NCI-H2227 (cell line): ENCODE measurements around the gene SLC25A3.
"Not testable (repeated sequence)": the region's sequence is repeated elsewhere in the genome, so short reads cannot be mapped to it uniquely, and the experiment has no call there.

Experiments used
- DNase-seq: peaks from one replicate; lab custom pipeline; 2025; ENCODE audit not compliant: unreplicated experiment; lab: John Stamatoyannopoulos, UW

The SLC25A3 gene

DNA sequence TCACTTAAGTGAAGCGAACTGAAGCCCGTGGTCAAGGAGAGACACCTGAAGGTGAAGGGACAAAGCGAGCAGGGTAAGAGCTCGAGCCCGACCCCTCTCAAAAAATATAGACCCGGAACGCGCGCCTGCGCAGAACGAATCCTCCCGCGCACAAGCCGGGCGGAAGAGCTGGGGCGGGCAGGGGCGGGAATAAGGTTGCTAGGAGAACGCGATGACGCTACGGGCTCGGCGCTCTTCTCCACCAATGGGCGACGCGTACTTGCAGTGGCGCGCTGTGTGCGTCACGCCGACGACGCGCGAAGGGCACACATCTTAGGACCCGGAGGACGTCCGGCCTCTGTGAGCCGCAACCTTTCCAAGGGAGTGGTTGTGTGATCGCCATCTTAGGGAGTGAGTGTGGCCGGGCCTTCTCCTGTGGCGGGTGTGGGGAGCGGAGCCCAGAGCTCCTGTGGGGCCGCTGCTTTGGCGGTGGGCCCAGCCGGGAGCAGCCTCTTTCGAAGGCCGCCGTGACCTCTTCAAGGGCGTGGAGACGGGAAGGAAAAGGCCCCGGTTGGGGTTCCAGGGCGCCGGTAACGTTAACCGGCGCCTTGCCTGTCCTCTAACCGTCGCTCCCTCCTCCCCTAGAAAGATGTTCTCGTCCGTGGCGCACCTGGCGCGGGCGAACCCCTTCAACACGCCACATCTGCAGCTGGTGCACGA is at the start of gene SLC25A3:
Gene SLC25A3 (plus strand): TSS at position 336 of the 699 bp plus-strand sequence. CDS start 293 bp downstream, at position 629.
- DNase-seq: peak; percentile 99

DNA sequence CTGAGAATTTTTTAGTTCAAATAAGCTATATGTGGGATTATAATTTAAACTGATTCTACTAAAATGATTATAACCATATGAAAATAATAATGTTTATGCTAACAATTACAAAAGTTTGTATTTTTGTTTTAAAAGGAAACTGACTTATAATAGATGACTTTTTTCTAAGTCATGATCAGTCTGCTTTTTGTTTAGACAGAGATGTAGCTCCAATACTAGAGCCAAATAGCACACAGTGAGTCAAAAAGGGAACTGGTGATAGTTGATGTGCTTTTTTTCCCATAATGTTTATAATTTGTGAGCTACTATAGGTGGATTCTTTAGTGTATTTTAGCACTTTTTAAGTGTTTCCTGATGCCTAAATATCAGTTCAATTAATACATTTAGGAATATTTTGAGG is 49.8 kb upstream of the SLC25A3 start:
- no peak for DNase-seq

DNA sequence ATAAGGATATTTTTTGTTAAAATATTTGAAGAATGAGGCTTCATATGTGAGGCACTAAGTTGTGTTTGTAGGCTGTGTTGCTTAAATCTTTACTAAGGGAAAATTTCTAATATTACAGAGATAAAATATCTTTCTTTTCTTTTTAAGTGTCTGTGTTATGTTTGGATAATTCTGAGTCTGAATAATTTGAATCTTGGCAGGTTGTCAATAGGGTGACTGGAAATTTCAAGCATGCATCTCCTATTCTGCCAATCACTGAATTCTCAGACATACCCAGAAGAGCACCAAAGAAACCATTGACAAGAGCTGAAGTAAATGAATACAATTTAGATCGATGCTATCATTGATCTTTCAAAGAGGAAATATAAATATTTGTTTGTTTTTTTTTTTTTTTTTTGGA is 48.7 kb upstream of the SLC25A3 start:
- no peak for DNase-seq

DNA sequence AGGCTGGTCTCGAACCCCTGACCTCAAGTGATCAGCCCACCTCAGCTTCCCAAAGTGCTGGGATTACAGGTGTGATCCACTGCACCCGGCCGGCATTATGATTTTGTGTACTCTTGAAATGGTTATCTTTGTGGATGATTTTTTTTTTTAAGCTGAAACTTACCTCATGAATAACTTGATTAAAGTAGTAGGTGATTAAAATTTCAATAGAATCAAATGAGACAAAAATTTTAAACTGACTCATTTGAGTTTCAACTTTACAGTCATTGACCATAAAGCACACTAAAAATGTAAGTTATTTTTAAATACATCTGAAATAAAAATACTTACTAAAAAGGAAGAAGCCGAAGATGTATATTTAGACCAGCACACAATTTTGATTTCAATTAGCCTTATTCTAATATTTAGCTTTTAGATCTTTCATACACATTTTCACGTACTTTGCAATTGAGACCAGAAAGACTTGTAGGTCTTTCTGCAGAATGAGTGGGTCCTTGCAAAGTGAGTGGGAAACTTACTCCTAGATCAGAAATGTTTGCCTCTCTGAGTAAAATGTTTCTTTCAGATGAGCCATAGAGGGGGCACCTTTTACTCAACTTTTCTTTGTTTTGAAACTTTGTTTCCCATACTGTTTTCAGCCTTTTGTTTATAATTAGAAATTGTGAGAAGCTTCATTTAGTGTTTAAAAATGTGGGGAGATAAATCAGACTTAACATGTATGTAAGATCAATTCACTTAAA is 43.9 kb upstream of the SLC25A3 start:
- no peak for DNase-seq

DNA sequence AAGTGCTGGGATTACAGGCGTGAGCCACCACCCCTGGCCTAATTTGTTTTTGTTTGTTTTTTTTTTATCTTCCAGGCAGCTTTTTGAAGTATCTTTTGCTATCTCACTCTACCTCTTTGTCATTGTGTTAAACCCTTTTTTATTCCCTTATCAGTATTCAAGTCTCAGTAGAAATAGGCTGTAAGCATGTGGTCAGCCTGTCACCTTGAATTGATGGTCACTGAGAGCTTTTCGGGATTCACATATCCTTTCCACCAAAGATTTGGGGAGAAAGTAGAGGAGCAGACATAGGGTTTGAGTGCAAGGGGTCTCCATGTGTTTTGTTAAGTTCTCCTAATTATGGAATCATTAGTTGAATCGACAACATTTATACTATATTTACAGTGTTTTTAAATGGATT is 41.7 kb upstream of the SLC25A3 start:
- DNase-seq: no peak

DNA sequence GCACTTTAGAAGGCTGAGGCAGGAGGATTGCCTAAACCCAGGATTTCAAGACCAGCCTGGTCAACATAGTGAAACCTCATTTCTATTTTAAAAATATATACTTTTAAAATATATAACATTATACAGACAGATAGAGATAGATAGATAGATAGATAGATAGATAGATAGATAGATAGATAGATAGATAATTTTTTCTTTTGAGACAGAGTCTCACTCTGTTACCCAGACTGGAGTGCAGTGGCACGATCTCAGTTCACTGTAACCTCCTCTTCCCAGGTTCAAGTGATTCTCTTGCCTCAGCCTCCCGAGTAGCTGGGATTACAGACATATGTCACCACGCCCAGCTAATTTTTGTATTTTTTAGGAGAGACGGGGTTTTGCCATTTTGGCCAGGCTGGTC is 35.4 kb upstream of the SLC25A3 start:
- DNase-seq: not testable (repeated sequence)

DNA sequence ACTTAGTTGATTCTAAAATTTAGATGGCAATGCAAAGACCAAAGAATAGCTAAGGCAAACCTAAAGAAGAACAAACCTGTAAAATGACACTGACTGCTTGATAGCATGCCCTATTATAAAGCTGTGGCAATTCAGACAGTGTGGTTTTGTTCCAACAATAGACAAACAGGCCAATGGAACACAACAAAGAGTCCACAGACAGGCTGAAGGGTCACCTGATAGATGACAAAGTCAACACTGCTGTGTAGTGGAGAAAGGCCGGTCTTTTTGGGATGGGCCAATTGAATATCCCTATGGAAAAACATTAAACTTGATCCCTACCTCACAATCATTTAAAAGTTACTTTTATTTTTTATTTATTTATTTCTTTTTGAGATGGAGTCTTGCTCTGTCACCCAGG is 33.8 kb upstream of the SLC25A3 start:
- DNase-seq: no peak

DNA sequence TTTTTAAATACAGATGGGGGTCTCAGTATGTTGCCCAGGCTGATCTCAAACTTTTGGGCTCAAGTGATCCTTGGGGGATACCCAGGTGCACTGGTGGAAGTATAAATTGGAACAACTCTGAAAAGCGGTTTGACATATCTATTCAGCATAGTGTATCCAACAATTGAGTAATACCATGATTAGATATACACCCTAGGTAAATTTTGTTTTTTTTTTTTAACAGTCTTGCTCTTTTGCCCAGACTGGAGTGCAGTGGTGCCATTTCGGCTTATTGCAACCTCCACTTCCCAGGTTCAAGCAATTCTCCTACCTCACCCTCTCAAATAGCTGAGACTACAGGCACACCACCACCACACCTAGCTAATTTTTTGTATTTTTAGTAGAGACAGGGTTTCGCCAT is 31.6 kb upstream of the SLC25A3 start:
- DNase-seq: no peak

DNA sequence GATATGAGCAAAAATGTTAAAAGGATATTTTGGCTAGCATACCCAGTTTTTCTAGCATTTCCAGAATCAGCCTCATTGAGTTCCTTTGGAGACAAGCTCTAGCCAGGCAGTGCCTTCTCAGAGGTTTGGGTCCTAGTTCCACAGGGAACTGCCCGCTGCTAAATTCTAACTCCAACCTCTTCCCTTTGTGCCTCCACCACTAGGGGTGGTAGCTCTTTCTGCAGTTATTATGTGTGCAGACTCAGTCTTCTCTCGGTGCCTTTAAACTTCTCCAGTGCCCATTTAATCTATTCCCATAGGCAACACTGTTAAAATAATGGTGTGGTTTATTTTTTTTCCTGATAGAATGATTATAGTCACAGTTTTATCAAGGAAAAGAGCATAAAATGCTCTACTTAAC is 21.5 kb upstream of the SLC25A3 start:
- DNase-seq: no peak

DNA sequence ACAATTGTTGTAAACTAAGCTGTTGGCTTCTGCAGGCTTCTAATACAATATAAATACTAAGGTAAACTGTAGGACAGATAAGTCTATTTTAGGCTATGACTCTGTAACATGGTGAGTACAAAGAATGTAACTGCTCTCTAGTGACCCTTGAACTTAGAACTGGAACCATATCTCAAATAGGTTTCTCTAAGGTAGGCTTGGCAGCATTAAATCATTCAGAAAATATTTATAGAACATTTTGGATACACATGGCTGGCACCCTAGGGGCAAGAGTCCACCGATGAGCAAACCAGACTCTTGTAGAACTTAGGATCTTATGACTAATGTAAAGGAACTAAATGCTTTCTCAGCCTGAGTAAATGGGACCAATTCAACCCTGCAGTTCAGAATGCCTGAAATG is 19.4 kb upstream of the SLC25A3 start:
- no peak for DNase-seq

DNA sequence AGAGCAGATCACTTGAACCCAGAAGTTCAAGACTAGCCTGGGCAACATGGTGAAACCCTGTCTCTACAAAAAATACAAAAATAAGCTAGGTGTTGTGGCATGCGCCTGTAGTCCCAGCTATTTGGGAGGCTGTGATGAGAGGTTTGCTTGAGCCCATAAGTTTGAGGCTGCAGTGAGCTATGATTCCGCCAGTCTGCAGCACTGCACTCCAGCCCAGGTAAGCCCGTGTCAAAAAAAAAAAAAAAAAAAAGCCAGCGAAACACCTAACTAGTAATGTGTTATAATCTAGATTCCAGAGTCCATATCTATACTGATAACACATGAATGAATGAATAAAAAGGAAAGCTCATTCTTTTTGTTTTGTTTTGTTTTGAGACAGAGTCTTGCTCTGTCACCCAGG is 18.5 kb upstream of the SLC25A3 start:
- no peak for DNase-seq

DNA sequence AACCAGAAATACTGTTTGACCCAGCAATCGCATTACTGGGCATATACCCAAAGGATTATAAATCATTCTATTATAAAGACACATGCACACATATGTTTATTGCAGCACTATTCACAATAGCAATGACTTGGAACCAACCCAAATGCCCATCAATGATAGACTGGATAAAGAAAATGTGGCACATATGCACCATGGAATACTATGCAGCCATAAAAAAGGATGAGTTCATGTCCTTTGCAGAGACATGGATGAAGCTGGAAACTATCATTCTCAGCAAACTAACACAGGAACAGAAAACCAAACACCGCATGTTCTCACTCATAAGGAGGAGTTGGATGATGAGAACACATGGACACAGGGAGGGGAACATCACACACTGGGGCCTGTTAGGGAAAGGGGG is 16.7 kb upstream of the SLC25A3 start:
- DNase-seq: not testable (repeated sequence)

DNA sequence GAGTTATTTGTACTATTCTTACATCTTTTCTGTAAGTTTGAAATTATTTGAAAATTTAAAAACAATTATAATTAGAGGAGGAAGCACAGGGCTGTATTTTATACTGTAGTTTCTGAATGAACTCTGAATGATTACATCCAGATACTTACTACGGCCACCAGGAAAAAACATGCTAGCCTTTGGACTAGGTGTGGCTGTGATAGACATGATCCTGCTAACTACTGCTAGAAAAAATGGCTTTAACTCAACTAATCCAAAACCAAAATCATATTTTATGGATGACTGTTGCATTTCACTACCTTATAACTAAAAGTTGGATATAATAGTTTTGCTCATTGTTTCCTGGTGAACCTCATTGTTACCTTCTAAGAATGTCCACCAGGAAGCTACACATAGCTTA is 15.1 kb upstream of the SLC25A3 start:
- DNase-seq: no peak

DNA sequence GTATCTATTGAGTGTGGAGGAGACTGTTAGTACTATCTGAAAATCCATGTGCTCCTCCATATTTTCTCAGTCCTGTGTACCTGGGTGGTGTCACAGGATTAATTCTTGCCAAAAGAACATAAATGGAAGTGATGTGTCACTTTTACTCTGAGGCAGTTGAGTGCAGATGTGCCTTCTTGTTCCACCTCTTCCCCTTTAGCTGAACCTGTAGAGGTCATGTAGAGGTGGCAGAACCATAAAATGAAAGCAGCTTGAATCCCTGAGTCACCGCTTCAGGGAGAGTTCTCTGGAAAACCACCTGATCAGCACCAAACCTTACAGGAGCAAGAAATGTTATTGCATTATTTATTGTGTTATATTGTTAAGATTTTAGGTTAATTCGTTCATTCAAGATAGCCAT is 14.7 kb upstream of the SLC25A3 start:
- peak; percentile 20 for DNase-seq

DNA sequence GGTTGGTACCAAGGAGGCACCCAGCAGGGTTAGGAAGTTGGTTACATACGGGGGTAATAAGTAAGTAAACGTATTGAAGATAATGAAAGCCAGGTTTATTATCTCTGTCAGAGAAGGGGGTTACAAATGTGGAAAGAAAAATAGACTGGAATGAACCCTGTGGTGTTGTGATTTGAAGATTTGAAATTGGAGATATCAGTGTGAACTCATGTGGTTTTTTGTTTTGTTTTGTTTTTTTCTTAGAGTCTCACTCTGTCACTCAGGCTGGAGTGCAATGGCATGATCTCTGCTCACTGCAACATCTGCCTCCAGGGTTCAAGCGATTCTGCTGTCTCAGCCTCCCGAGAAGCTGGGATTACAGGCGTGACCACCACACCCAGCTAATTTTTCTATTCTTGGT is 14.1 kb upstream of the SLC25A3 start:
- DNase-seq: no peak

DNA sequence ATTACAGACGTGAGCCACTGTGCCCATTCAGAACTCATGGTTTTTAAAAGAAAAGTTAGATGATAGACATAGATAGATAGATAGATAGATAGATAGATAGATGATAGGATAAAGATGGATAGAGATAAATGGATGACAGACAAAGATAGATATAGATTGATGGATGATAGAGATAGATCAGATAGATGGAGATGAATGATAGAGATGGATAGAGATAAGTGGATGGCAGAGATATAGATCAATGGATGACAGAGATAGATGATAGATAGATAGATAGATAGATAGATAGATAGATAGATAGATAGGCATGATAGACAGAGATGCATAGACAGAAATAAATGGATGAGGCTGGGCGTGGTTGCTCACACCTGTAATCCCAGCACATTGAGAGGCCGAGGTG is 13.7 kb upstream of the SLC25A3 start:
- no peak for DNase-seq

DNA sequence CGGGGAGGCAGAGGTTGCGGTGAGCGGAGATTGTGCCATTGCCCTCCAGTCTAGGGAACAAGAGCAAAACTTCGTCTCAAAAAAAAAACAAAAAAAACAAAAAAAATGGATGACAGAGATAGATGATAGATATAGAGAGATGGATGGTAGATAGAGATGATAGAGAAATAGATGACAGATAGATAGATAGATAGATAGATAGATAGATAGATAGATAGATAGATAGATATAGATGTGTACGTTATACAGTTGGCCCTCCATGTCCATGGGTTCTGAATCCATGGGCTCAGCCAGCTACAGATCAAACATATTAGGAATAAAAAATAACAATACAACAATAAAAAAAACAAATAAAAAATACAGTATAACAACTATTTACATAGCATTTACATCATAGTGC is 12.8 kb upstream of the SLC25A3 start:
- no peak for DNase-seq

DNA sequence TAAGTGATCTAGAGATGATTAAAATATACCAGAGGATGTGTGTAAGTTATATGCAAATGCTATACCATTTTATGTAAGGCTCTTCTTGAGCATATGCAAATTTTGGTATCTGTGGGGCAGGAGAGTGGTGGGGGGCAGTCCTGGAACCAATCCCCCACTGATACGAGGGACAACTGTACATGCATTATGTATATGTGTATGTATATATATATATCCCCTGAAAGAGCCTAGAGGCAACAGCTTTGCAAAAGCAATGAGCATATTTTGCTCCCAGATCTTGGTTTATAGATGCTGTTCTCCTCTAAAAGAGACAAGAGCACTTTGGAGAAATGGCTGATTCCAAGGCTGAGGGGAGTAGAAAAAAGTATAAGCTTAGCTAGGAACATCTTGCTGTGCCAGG is 12.4 kb upstream of the SLC25A3 start:
- no peak for DNase-seq

DNA sequence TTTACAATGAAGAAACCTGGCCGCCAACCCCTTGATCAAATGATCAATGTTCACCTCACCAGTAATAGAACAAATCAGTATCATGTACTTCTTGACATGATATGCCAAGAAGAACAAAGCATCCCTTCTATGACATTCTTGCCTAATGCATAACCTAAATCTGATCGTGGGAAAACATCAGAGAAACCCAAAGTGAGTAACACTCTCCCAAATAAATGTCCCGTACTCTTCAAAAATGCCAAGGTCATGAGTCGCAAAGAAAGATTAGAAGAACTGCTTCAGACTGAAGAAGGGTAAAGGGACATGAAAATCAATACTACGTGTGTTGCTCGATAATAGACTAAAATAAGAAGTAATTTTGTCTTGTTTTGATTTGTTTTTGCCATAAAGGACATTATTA is 11.4 kb upstream of the SLC25A3 start:
- no peak for DNase-seq

DNA sequence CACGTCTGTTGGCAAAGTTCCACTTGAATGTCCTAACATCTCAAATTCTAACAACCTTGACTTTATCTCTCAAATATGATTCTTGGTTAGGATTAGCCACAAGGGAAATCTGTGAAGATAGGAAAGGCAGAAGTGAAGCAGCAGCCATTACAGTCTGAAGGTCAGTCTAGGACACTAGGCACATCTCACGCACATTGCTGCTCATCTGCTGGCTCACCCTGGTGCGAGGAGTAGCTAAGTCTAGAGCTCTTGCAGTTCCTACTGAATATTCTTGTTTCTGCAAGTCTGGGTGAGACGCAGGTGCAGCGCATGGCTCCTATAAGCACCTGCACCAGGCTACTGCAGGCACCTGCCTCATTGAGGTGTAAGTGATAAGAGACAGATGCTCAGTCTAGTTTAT is 6.4 kb upstream of the SLC25A3 start:
- no peak for DNase-seq

DNA sequence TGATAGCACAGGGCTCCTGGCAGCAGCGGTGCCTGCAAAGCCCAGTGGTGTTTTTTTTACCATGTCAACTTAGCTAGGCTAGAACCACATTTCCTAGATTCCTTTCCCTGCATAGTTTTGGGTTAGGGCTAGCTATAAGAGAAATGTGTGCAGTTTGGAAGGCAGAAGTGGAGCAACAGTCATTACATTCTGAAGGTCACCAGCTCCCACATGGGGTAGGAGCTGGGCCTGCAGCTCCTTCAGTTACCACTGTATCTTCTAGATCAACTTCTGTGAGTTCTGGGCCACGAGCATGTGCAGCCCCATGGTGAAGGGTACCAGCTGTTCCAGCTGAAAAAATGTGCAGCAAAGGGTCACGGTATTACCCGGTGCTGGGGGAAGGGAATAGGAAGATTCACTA is 2.3 kb upstream of the SLC25A3 start:
- DNase-seq: no peak

DNA sequence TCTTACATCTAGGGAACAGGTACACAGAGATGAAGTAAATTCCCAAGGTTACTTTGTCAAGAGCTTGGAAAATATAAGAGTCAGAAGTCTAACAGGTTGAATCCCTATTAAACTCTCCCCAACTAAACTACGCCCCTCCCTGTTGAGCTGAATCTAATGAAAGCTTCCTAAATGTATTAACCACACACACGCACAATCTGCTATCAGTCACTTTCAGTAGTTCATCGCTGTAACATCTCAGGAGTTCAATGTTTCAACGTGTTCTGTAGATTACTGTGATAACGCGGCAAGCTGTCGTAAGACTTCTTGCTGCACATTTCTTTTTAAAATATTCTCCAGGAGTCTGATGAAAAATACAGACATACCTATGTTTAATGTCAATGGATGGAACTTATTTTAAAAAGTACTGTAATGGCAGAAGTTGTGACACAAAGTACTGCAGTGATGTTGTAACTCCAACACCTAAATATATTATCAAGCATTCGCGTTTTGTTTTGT is 612 bp upstream of the SLC25A3 start:
- DNase-seq: peak; percentile 48
